ENCODE results near the gene HOXB2. TPM values are rescaled to one million over a fixed set of nuclear protein-coding genes. Genes with fewer than 3 reads are reported as not detected.

HOXB2 gene
- total and polyA plus RNA-seq, 2 experiments from 2014 or later, result 5.6 to 20.7 TPM

- Histone ChIP-seq H3K36me3 (replicated peaks; ENCODE audit: insufficient read depth, low read depth) (no peaks in the 10 kb centered on the region), H3K4me2 (peak overlapping the region; percentile 92), H2AFZ (no peak overlapping the region), H4K20me1 (ENCODE audit: insufficient read depth, poor library complexity, severe bottlenecking) (no peaks in the 10 kb centered on the region), H3K9me2 (replicated peaks; ENCODE audit: insufficient read depth) (no peaks in the 10 kb centered on the region), H3K79me2 (peaks cover 13% of the 10 kb centered on the region), H3K9me3 (ENCODE audit: low read depth) (no peaks in the 10 kb centered on the region), H3K4me1 (ENCODE audit: insufficient read depth) (peaks cover 38% of the 10 kb centered on the region), H3K4me3 (no peak overlapping the region), H3K27ac (no peak overlapping the region), H3K27me3 (peaks cover 80% of the 10 kb centered on the region)
- no peak for TF ChIP-seq EZH2 (IDR thresholded peaks at IDR 0.05; ENCODE audit: borderline replicate concordance)
- TF ChIP-seq CTCF (IDR thresholded peaks at IDR 0.05; ENCODE audit: poor library complexity), result no peak
- TF ChIP-seq EZH2phosphoT487 (IDR thresholded peaks at IDR 0.05; ENCODE audit: low read depth, severe bottlenecking, unreplicated experiment), result no peak
- DNase-seq (ENCODE audit: low spot score), result no peak
- WGBS (ENCODE audit: low lambda C conversion rate, missing lambda C conversion rate), result 66% methylated on average over 5 of the region's 5 CpGs
These were observed 8.3 kb upstream of the HOXB2 start for GRCh38 chr17:48553190-48553547.

- no peak for DNase-seq (ENCODE audit: low spot score)
- no peak overlapping the region for H3K4me3 ChIP-seq
- WGBS (ENCODE audit: low lambda C conversion rate, missing lambda C conversion rate), result 52% methylated on average over 5 of the region's 11 CpGs
- H3K9me3 ChIP-seq (ENCODE audit: low read depth), result no peaks in the 10 kb centered on the region
- H3K27ac ChIP-seq, result no peak overlapping the region
- H3K79me2 ChIP-seq, result peaks cover 11% of the 10 kb centered on the region
- H3K4me2 ChIP-seq, result no peak overlapping the region
- peaks cover 79% of the 10 kb centered on the region for H3K27me3 ChIP-seq
- H4K20me1 ChIP-seq (ENCODE audit: insufficient read depth, poor library complexity, severe bottlenecking), result no peaks in the 10 kb centered on the region
- TF ChIP-seq EZH2 (IDR thresholded peaks at IDR 0.05; ENCODE audit: borderline replicate concordance), result no peak
- TF ChIP-seq CTCF (IDR thresholded peaks at IDR 0.05; ENCODE audit: poor library complexity), result no peak
- no peak for TF ChIP-seq EZH2phosphoT487 (IDR thresholded peaks at IDR 0.05; ENCODE audit: low read depth, severe bottlenecking, unreplicated experiment)
- no peak overlapping the region for H2AFZ ChIP-seq
- H3K9me2 ChIP-seq (replicated peaks; ENCODE audit: insufficient read depth), result no peaks in the 10 kb centered on the region
- no peaks in the 10 kb centered on the region for H3K36me3 ChIP-seq (replicated peaks; ENCODE audit: insufficient read depth, low read depth)
- H3K4me1 ChIP-seq (ENCODE audit: insufficient read depth), result peaks cover 38% of the 10 kb centered on the region
These were observed 7.7 kb upstream of the HOXB2 start for GRCh38 chr17:48552466-48553189.

GRCh38 chr17:48551596-48552465 lies 6.9 kb upstream of the HOXB2 start:
- Histone ChIP-seq H3K79me2 (peaks cover 11% of the 10 kb centered on the region), H3K4me1 (ENCODE audit: insufficient read depth) (peaks cover 32% of the 10 kb centered on the region), H3K9me3 (ENCODE audit: low read depth) (no peaks in the 10 kb centered on the region), H3K9me2 (replicated peaks; ENCODE audit: insufficient read depth) (no peaks in the 10 kb centered on the region), H4K20me1 (ENCODE audit: insufficient read depth, poor library complexity, severe bottlenecking) (no peaks in the 10 kb centered on the region), H3K4me3 (no peak overlapping the region), H3K27ac (no peak overlapping the region), H3K27me3 (peaks cover 76% of the 10 kb centered on the region), H2AFZ (no peak overlapping the region), H3K4me2 (no peak overlapping the region), H3K36me3 (replicated peaks; ENCODE audit: insufficient read depth, low read depth) (no peaks in the 10 kb centered on the region)
- TF ChIP-seq CTCF (IDR thresholded peaks at IDR 0.05; ENCODE audit: poor library complexity), result no peak
- TF ChIP-seq EZH2phosphoT487 (IDR thresholded peaks at IDR 0.05; ENCODE audit: low read depth, severe bottlenecking, unreplicated experiment), result no peak
- TF ChIP-seq EZH2 (IDR thresholded peaks at IDR 0.05; ENCODE audit: borderline replicate concordance), result no peak
- DNase-seq (ENCODE audit: low spot score), result no peak
- 55% methylated on average over 39 of the region's 47 CpGs for WGBS (ENCODE audit: low lambda C conversion rate, missing lambda C conversion rate)
